H1 (cell line): Measurements from ENCODE around the gene ROBO2. TPM values are rescaled to one million over a fixed set of nuclear protein-coding genes. Genes with fewer than 3 reads are reported as not detected.

Experiments
- CTCF ChIA-PET: fragments of 300-600 bp; sonication (Branson Sonifier 250); formaldehyde crosslinking; loops from one replicate; lab custom pipeline; 2021; ENCODE audit not compliant: partially characterized antibody; lab: Charles Lee
- POLR2A ChIA-PET: fragments of 300-600 bp; sonication (Branson Sonifier 250); formaldehyde crosslinking; loops from one replicate; lab custom pipeline; 2021; ENCODE audit warnings: inconsistent platforms; ENCODE audit not compliant: partially characterized antibody; lab: Charles Lee
- DNase-seq, 2 experiments: peaks; one replicate each; pipeline versions ENCODE4 v3.0.0 to v3.0.0-alpha.2; 2010 to 2022; ENCODE audit warnings: low spot score in 2 of 2, low read depth in 1 of 2, mixed read lengths in 1 of 2
- FAIRE-seq: peaks from 2 replicates; lab custom pipeline; 2011; peaks lifted over from hg19 to GRCh38; lab: Jason Lieb, UNC
- H2AFZ ChIP-seq: 2 replicates; pipeline ENCODE4 v1.8.1; 2012; ENCODE audit warnings: low read length, inconsistent platforms
- H2AK5ac ChIP-seq: 2 replicates; pipeline ENCODE4 v1.6.1; 2013; ENCODE audit warnings: low read depth, low read length
- H2BK120ac ChIP-seq: replicated peaks from 2 replicates; pipeline ENCODE3; 2013; ENCODE audit warnings: low read depth, low read length, inconsistent platforms
- H2BK12ac ChIP-seq: 2 replicates; pipeline ENCODE4 v1.6.1; 2013; ENCODE audit warnings: low read depth, low read length
- H2BK15ac ChIP-seq: 2 replicates; pipeline ENCODE4 v1.6.1; 2013; ENCODE audit warnings: low read length
- H2BK20ac ChIP-seq: 2 replicates; pipeline ENCODE4 v1.6.1; 2013; ENCODE audit warnings: low read length
- H2BK5ac ChIP-seq: 2 replicates; pipeline ENCODE4 v1.6.1; 2013; ENCODE audit warnings: low read depth, low read length
- H3K14ac ChIP-seq: 2 replicates; pipeline ENCODE4 v1.6.1; 2013; ENCODE audit warnings: inconsistent platforms; ENCODE audit not compliant: insufficient read length
- H3K18ac ChIP-seq: 2 replicates; pipeline ENCODE4 v1.6.1; 2013; ENCODE audit warnings: low read length; ENCODE audit errors: extremely low read depth
- H3K23ac ChIP-seq: 2 replicates; pipeline ENCODE4 v1.6.1; 2013; ENCODE audit warnings: inconsistent platforms; ENCODE audit not compliant: insufficient read length
- H3K23me2 ChIP-seq: 2 replicates; pipeline ENCODE4 v1.6.1; 2013; ENCODE audit warnings: low read depth, low read length
- H3K27ac ChIP-seq: 2 replicates; pipeline ENCODE4 v1.6.1; 2011; ENCODE audit warnings: low read depth, low read length, inconsistent platforms
- H3K27me3 ChIP-seq, 4 experiments: replicated peaks in 1 of 4; 1 replicate in 1 of 4; 2 replicates in 3 of 4; pipeline versions ENCODE4 v1.6.1 to v1.8.1; 2011 to 2013; ENCODE audit warnings: low read length in 3 of 4, mild to moderate bottlenecking in 3 of 4, inconsistent platforms in 2 of 4, mixed read lengths in 2 of 4, moderate library complexity in 1 of 4; ENCODE audit not compliant: control insufficient read depth in 3 of 4, insufficient read depth in 3 of 4; ENCODE audit errors: extremely low read depth in 1 of 4
- H3K36me3 ChIP-seq, 4 experiments: 2 replicates each; pipeline versions ENCODE4 v1.6.1 to v1.8.1; 2011 to 2013; ENCODE audit warnings: mild to moderate bottlenecking in 4 of 4, low read length in 3 of 4, moderate library complexity in 2 of 4, control low read depth in 1 of 4, inconsistent platforms in 1 of 4; ENCODE audit not compliant: insufficient read depth in 4 of 4, control insufficient read depth in 2 of 4
- H3K4ac ChIP-seq: replicated peaks from 2 replicates; pipeline ENCODE3; 2013; ENCODE audit warnings: low read length, low read depth, mixed read lengths, inconsistent platforms; ENCODE audit not compliant: insufficient read length
- H3K4me1 ChIP-seq, 4 experiments: replicated peaks in 1 of 4; 1 replicate in 1 of 4; 2 replicates in 3 of 4; pipeline versions ENCODE4 v1.6.1 to v1.8.1; 2011 to 2013; ENCODE audit warnings: low read length in 3 of 4, inconsistent platforms in 2 of 4, mixed read lengths in 1 of 4; ENCODE audit not compliant: insufficient read depth in 4 of 4, control insufficient read depth in 3 of 4
- H3K4me2 ChIP-seq, 2 experiments: 2 replicates each; pipeline versions ENCODE4 v1.6.1 to v1.8.1; 2011 to 2013; ENCODE audit warnings: low read depth in 2 of 2, low read length in 2 of 2, control low read depth in 1 of 2, inconsistent platforms in 1 of 2, mild to moderate bottlenecking in 1 of 2; ENCODE audit not compliant: insufficient read depth in 1 of 2
- H3K4me3 ChIP-seq, 4 experiments: fragments of 200-600, 300-600 bp in 1 of 4; sonication (generic), shearing (Covaris generic), sonication (Bioruptor Twin) in 1 of 4; 2 replicates each; pipeline versions ENCODE4 v1.5.1 to v1.8.1; 2011 to 2016; ENCODE audit warnings: low read length in 4 of 4, low read depth in 3 of 4, control low read depth in 2 of 4, inconsistent platforms in 2 of 4, mild to moderate bottlenecking in 2 of 4, mixed read lengths in 1 of 4, moderate library complexity in 1 of 4; ENCODE audit not compliant: insufficient read depth in 2 of 4; ENCODE audit errors: extremely low read depth in 1 of 4
- H3K56ac ChIP-seq: replicated peaks from 2 replicates; pipeline ENCODE3; 2013; ENCODE audit warnings: low read depth, mild to moderate bottlenecking, mixed read lengths, low read length, inconsistent platforms; ENCODE audit not compliant: insufficient read length
- H3K79me1 ChIP-seq: 2 replicates; pipeline ENCODE4 v1.6.1; 2013; ENCODE audit warnings: low read depth, low read length, control low read depth
- H3K79me2 ChIP-seq, 2 experiments: 2 replicates each; pipeline versions ENCODE4 v1.6.1 to v1.8.1; 2012 to 2013; ENCODE audit warnings: low read length in 2 of 2, mild to moderate bottlenecking in 2 of 2, inconsistent platforms in 1 of 2; ENCODE audit not compliant: insufficient read depth in 2 of 2, control insufficient read depth in 1 of 2
- H3K9ac ChIP-seq, 4 experiments: replicated peaks in 1 of 4; 1 replicate in 1 of 4; 2 replicates in 3 of 4; pipeline versions ENCODE4 v1.6.1 to v1.8.1; 2011 to 2013; ENCODE audit warnings: low read depth in 3 of 4, low read length in 3 of 4, control low read depth in 2 of 4, mild to moderate bottlenecking in 2 of 4, moderate library complexity in 2 of 4, inconsistent platforms in 1 of 4; ENCODE audit errors: extremely low read depth in 1 of 4
- H3K9me3 ChIP-seq, 2 experiments: 2 replicates each; pipeline versions ENCODE4 v1.6.1 to v1.8.1; 2012 to 2013; ENCODE audit warnings: mild to moderate bottlenecking in 2 of 2, moderate library complexity in 2 of 2, control low read depth in 1 of 2, inconsistent platforms in 1 of 2, low read depth in 1 of 2, low read length in 1 of 2, mixed read lengths in 1 of 2; ENCODE audit not compliant: insufficient read depth in 2 of 2
- H4K20me1 ChIP-seq, 2 experiments: replicated peaks in 1 of 2; 2 replicates each; pipeline versions ENCODE3 to v1.8.1; 2011 to 2013; ENCODE audit warnings: inconsistent platforms in 2 of 2, low read length in 2 of 2, mild to moderate bottlenecking in 1 of 2; ENCODE audit not compliant: insufficient read depth in 2 of 2, control insufficient read depth in 1 of 2
- H4K5ac ChIP-seq: 2 replicates; pipeline ENCODE4 v1.6.1; 2013; ENCODE audit warnings: low read length, low read depth, mixed read lengths, inconsistent platforms; ENCODE audit not compliant: insufficient read length
- H4K8ac ChIP-seq: 2 replicates; pipeline ENCODE4 v1.8.0; 2013; ENCODE audit warnings: mild to moderate bottlenecking, moderate library complexity, low read length, inconsistent platforms; ENCODE audit not compliant: insufficient read depth; ENCODE audit errors: extremely low read depth
- H4K91ac ChIP-seq: replicated peaks from 2 replicates; pipeline ENCODE3; 2013; ENCODE audit warnings: low read length, mixed read lengths, inconsistent platforms; ENCODE audit not compliant: insufficient read length
- CHD1 ChIP-seq: IDR thresholded peaks from 2 replicates; pipeline ENCODE4 v1.6.1; 2012; ENCODE audit warnings: low read depth, low read length, improper control_type of control experiment
- E2F6 ChIP-seq: IDR thresholded peaks from 2 replicates; pipeline ENCODE4 v1.6.1; 2012; ENCODE audit warnings: inconsistent platforms
- EP300 ChIP-seq, 2 experiments: IDR thresholded peaks; 1 replicate in 1 of 2; 2 replicates in 1 of 2; pipeline ENCODE4 v1.6.1; 2011 to 2012; ENCODE audit warnings: low read depth in 2 of 2, low read length in 2 of 2, mild to moderate bottlenecking in 2 of 2, borderline replicate concordance in 1 of 2, inconsistent platforms in 1 of 2, moderate library complexity in 1 of 2
- HDAC2 ChIP-seq, 2 experiments: fragments of 300-600 bp in 1 of 2; sonication (generic) in 1 of 2; IDR thresholded peaks; 2 replicates each; pipeline ENCODE4 v1.6.1; 2011 to 2012; ENCODE audit warnings: low read depth in 2 of 2, low read length in 2 of 2, mild to moderate bottlenecking in 2 of 2, moderate library complexity in 2 of 2, borderline replicate concordance in 1 of 2, inconsistent platforms in 1 of 2
- HDAC6 ChIP-seq: IDR thresholded peaks from one replicate; pipeline ENCODE4 v1.7.1; 2012; ENCODE audit warnings: low read depth, mild to moderate bottlenecking, inconsistent platforms, low read length, moderate library complexity
- JUN ChIP-seq: IDR thresholded peaks from 2 replicates; pipeline ENCODE4 v1.6.1; 2011; ENCODE audit warnings: low read depth, mild to moderate bottlenecking, improper control_type of control experiment, low read length
- KDM4A ChIP-seq: IDR thresholded peaks from one replicate; pipeline ENCODE4 v1.7.1; 2012; ENCODE audit warnings: low read depth, mild to moderate bottlenecking, moderate library complexity, low read length, inconsistent platforms; ENCODE audit not compliant: severe bottlenecking
- MAFK ChIP-seq: IDR thresholded peaks from 2 replicates; pipeline ENCODE4 v1.6.1; 2012; ENCODE audit warnings: low read depth, mild to moderate bottlenecking, improper control_type of control experiment, low read length
- POU5F1 ChIP-seq: IDR thresholded peaks from 2 replicates; pipeline ENCODE4 v1.6.1; 2011; ENCODE audit warnings: low read depth, mild to moderate bottlenecking, low read length, moderate library complexity
- RBBP5 ChIP-seq: IDR thresholded peaks from 2 replicates; pipeline ENCODE4 v1.7.1; 2012; ENCODE audit warnings: low read depth, mild to moderate bottlenecking, inconsistent platforms, low read length, moderate library complexity, borderline replicate concordance
- RXRA ChIP-seq: IDR thresholded peaks from 2 replicates; pipeline ENCODE4 v1.6.1; 2011; ENCODE audit warnings: low read depth, mild to moderate bottlenecking, low read length, moderate library complexity; ENCODE audit not compliant: insufficient read depth
- SP2 ChIP-seq: IDR thresholded peaks from 2 replicates; pipeline ENCODE4 v1.6.1; 2012; ENCODE audit warnings: mild to moderate bottlenecking, low read length, inconsistent platforms
- SRF ChIP-seq: IDR thresholded peaks from 2 replicates; pipeline ENCODE4 v1.6.1; 2011; ENCODE audit warnings: mild to moderate bottlenecking, low read depth, low read length, moderate library complexity
- TCF12 ChIP-seq: IDR thresholded peaks from 2 replicates; pipeline ENCODE4 v1.6.1; 2011; ENCODE audit warnings: low read depth, mild to moderate bottlenecking, low read length
- WGBS, 2 experiments: shearing (Covaris generic) in 1 of 2; methylation state at CpG; one replicate each; pipeline versions ENCODE4 v1.1.6 to v1.1.7; 2013 to 2015; ENCODE audit warnings: low lambda C conversion rate in 2 of 2, mixed read lengths in 2 of 2, inconsistent platforms in 1 of 2, low coverage in 1 of 2, missing lambda C conversion rate in 1 of 2; ENCODE audit not compliant: insufficient replicate concordance in 2 of 2, insufficient coverage in 1 of 2, insufficient read length in 1 of 2; ENCODE audit errors: extremely low coverage in 1 of 2, missing lambda C conversion rate in 1 of 2; 5-methylcytosine and 5-hydroxymethylcytosine counted together
- polyA plus RNA-seq, 7 experiments: library from polyadenylated mRNA; depleted of rRNA in 3 of 7; stranded (reverse) in 5 of 7; unstranded in 2 of 7; fragments of >200 nt in 5 of 7; fragments of 200-250 nt in 2 of 7; gene quantifications; 1 replicate in 5 of 7; 2 replicates in 1 of 7; 4 replicates in 1 of 7; pipeline versions ENCODE4 v1.2.1 to v1.2.3, GENCODE V29; 2011 to 2013; ENCODE audit warnings: missing spikeins in 2 of 7, mixed read lengths in 2 of 7
- total RNA-seq: library from RNA; stranded (reverse); fragmentation: NEBNext Ultra II Directional; extraction: Animal tissue kit (Norgen Biotek cat#: 25700); gene quantifications from 2 replicates; pipeline ENCODE4 v1.2.1, GENCODE V29; 2021

The ROBO2 gene
- total and polyA plus RNA-seq, 2 of the 8 experiments (the other 6 are each of a cell fraction or from before 2014, with no cell fraction given): 1.5 to 2.9 TPM

GRCh38 chr3:77096145-77096544, 56.2 kb downstream of the ROBO2 start:
- Histone ChIP-seq H2BK120ac (no peak overlapping the region), H3K9me3 (no peaks in the 10 kb centered on the region), H4K8ac (no peak overlapping the region), H3K27me3 (no peaks in the 10 kb centered on the region), H2BK5ac (no peak overlapping the region), H4K5ac (no peak overlapping the region), H3K4me1 (peaks cover 0 to 3% (median 0%) of the 10 kb centered on the region in 4 experiments; a peak in 1 of 7 replicates), H2BK15ac (no peak overlapping the region), H3K4me2 (no peak overlapping the region), H3K18ac (no peak overlapping the region), H2BK12ac (no peak overlapping the region), H3K79me2 (no peaks in the 10 kb centered on the region), H4K91ac (no peak overlapping the region), H3K4me3 (no peak overlapping the region), H4K20me1 (no peaks in the 10 kb centered on the region), H3K14ac (no peak overlapping the region), H3K79me1 (no peaks in the 10 kb centered on the region), H2AFZ (no peak overlapping the region), H3K56ac (no peak overlapping the region), H3K23ac (no peak overlapping the region), H3K9ac (no peak overlapping the region), H3K27ac (no peak overlapping the region), H3K4ac (no peak overlapping the region), H3K36me3 (no peaks in the 10 kb centered on the region), H2AK5ac (no peak overlapping the region), H2BK20ac (no peak overlapping the region), H3K23me2 (no peaks in the 10 kb centered on the region)
- DNase-seq: no peak
- FAIRE-seq: no peak
- WGBS, 2 experiments: no CpG with 5 or more reads among the region's 1 CpG
- ChIA-PET CTCF (no interaction called here), POLR2A (no interaction called here)
- TF ChIP-seq CHD1 (no peak), SRF (no peak), RBBP5 (no peak), POU5F1 (no peak), E2F6 (no peak), KDM4A (no peak), TCF12 (no peak), JUN (no peak), MAFK (no peak), EP300 (IDR thresholded peaks at IDR 0.05; ENCODE audit: borderline replicate concordance in 1 of 2, low read depth in 2 of 2, low read length in 2 of 2) (no peak), HDAC2 (IDR thresholded peaks at IDR 0.05; ENCODE audit: borderline replicate concordance in 1 of 2, low read depth in 2 of 2, low read length in 2 of 2) (no peak), RXRA (no peak), SP2 (no peak), HDAC6 (no peak)
